WTC11 (cell line): ENCODE data around the gene ACTRT3.

ENCODE experiments used
- CREB1 ChIP-seq: sonication (generic); formaldehyde crosslinking; IDR thresholded peaks from 2 replicates; pipeline ENCODE4 v1.8.0; 2023; ENCODE audit warnings: mild to moderate bottlenecking, missing genetic modification reagents
- FOXJ3 ChIP-seq: sonication (generic); formaldehyde crosslinking; IDR thresholded peaks from 2 replicates; pipeline ENCODE4 v1.9.0; 2021; ENCODE audit warnings: missing genetic modification reagents, mild to moderate bottlenecking, borderline replicate concordance
- NFYB ChIP-seq: sonication (generic); formaldehyde crosslinking; conservative IDR thresholded peaks from 2 replicates; pipeline ENCODE4 v1.8.0; 2022; ENCODE audit warnings: low read depth, missing genetic modification reagents
- NR1H2 ChIP-seq: sonication (generic); formaldehyde crosslinking; IDR thresholded peaks from 2 replicates; pipeline ENCODE4 v1.9.0; 2021; ENCODE audit warnings: mild to moderate bottlenecking, moderate library complexity, missing genetic modification reagents
- ZBTB21 ChIP-seq: sonication (generic); formaldehyde crosslinking; IDR thresholded peaks from 2 replicates; pipeline ENCODE4 v1.8.1; 2023; ENCODE audit warnings: mild to moderate bottlenecking, missing genetic modification reagents, borderline replicate concordance
- ZNF121 ChIP-seq: sonication (generic); formaldehyde crosslinking; IDR thresholded peaks from 2 replicates; pipeline ENCODE4 v1.8.0; 2023; ENCODE audit warnings: missing genetic modification reagents
- ZNF416 ChIP-seq: fragments of 250-450 bp; sonication (Bioruptor Pico); IDR thresholded peaks from 2 replicates; pipeline ENCODE4 v1.9.0; 2021; ENCODE audit warnings: mild to moderate bottlenecking, inconsistent platforms
- TF ChIP-seq, protein P1 (sequence below): fragments of 200-600 bp; IDR thresholded peaks from 2 replicates; pipeline ENCODE4 v1.8.0; 2022; ENCODE audit warnings: antibody characterized with exemption
- TF ChIP-seq, protein P2 (sequence below): sonication (generic); formaldehyde crosslinking; IDR thresholded peaks from 2 replicates; pipeline ENCODE4 v1.8.0; 2022; ENCODE audit warnings: mild to moderate bottlenecking, missing genetic modification reagents
- TF ChIP-seq, protein P3 (sequence below): sonication (generic); formaldehyde crosslinking; IDR thresholded peaks from 2 replicates; pipeline ENCODE4 v1.8.1; 2023; ENCODE audit warnings: mild to moderate bottlenecking, missing genetic modification reagents, moderate library complexity
- TF ChIP-seq, protein P4 (sequence below): sonication (generic); formaldehyde crosslinking; IDR thresholded peaks from 2 replicates; pipeline ENCODE4 v1.8.0; 2023; ENCODE audit warnings: mild to moderate bottlenecking, missing genetic modification reagents
- TF ChIP-seq, protein P5 (sequence below): sonication (generic); formaldehyde crosslinking; IDR thresholded peaks from 2 replicates; pipeline ENCODE4 v1.8.0; 2022; ENCODE audit warnings: mild to moderate bottlenecking, missing genetic modification reagents
- TF ChIP-seq, protein P6 (sequence below): sonication (generic); formaldehyde crosslinking; IDR thresholded peaks from 2 replicates; pipeline ENCODE4 v1.8.0; 2022; ENCODE audit warnings: mild to moderate bottlenecking, missing genetic modification reagents

DNA sequence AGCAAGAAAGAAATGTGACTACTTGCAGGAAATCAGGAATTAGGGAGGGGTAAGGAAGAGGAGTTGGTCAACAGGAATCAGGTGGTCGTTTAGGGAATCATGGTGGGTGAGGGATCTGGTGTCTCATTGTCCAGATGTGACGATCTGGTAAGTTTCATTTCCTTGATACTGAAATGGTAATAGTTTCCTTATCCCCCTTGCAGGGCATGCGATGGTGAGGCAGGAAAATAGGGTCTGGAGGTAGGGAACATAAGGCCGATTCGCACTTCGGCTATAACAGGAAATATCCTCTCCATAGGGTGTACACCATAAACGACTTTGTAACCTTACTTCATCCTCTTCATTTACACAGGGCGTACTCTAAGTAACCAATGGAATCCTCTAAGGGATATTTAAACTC is 43.9 kb upstream of the ACTRT3 start:
- TF ChIP-seq, protein P1, sequence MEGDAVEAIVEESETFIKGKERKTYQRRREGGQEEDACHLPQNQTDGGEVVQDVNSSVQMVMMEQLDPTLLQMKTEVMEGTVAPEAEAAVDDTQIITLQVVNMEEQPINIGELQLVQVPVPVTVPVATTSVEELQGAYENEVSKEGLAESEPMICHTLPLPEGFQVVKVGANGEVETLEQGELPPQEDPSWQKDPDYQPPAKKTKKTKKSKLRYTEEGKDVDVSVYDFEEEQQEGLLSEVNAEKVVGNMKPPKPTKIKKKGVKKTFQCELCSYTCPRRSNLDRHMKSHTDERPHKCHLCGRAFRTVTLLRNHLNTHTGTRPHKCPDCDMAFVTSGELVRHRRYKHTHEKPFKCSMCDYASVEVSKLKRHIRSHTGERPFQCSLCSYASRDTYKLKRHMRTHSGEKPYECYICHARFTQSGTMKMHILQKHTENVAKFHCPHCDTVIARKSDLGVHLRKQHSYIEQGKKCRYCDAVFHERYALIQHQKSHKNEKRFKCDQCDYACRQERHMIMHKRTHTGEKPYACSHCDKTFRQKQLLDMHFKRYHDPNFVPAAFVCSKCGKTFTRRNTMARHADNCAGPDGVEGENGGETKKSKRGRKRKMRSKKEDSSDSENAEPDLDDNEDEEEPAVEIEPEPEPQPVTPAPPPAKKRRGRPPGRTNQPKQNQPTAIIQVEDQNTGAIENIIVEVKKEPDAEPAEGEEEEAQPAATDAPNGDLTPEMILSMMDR = no peak
- TF ChIP-seq, protein P2, sequence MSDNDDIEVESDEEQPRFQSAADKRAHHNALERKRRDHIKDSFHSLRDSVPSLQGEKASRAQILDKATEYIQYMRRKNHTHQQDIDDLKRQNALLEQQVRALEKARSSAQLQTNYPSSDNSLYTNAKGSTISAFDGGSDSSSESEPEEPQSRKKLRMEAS = no peak
- no peak for TF ChIP-seq FOXJ3 (CRISPR knock-in tag)
- no peak for TF ChIP-seq ZNF121
- TF ChIP-seq CREB1 = no peak
- TF ChIP-seq ZNF416 (CRISPR knock-in tag) = no peak
- TF ChIP-seq, protein P3, sequence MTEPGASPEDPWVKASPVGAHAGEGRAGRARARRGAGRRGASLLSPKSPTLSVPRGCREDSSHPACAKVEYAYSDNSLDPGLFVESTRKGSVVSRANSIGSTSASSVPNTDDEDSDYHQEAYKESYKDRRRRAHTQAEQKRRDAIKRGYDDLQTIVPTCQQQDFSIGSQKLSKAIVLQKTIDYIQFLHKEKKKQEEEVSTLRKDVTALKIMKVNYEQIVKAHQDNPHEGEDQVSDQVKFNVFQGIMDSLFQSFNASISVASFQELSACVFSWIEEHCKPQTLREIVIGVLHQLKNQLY (CRISPR knock-in tag) = no peak
- TF ChIP-seq NFYB (CRISPR knock-in tag) = no peak
- TF ChIP-seq, protein P4, sequence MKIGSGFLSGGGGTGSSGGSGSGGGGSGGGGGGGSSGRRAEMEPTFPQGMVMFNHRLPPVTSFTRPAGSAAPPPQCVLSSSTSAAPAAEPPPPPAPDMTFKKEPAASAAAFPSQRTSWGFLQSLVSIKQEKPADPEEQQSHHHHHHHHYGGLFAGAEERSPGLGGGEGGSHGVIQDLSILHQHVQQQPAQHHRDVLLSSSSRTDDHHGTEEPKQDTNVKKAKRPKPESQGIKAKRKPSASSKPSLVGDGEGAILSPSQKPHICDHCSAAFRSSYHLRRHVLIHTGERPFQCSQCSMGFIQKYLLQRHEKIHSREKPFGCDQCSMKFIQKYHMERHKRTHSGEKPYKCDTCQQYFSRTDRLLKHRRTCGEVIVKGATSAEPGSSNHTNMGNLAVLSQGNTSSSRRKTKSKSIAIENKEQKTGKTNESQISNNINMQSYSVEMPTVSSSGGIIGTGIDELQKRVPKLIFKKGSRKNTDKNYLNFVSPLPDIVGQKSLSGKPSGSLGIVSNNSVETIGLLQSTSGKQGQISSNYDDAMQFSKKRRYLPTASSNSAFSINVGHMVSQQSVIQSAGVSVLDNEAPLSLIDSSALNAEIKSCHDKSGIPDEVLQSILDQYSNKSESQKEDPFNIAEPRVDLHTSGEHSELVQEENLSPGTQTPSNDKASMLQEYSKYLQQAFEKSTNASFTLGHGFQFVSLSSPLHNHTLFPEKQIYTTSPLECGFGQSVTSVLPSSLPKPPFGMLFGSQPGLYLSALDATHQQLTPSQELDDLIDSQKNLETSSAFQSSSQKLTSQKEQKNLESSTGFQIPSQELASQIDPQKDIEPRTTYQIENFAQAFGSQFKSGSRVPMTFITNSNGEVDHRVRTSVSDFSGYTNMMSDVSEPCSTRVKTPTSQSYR = no peak
- TF ChIP-seq, protein P5, sequence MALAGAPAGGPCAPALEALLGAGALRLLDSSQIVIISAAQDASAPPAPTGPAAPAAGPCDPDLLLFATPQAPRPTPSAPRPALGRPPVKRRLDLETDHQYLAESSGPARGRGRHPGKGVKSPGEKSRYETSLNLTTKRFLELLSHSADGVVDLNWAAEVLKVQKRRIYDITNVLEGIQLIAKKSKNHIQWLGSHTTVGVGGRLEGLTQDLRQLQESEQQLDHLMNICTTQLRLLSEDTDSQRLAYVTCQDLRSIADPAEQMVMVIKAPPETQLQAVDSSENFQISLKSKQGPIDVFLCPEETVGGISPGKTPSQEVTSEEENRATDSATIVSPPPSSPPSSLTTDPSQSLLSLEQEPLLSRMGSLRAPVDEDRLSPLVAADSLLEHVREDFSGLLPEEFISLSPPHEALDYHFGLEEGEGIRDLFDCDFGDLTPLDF (CRISPR knock-in tag) = no peak
- no peak for TF ChIP-seq ZBTB21 (CRISPR knock-in tag)
- TF ChIP-seq, protein P6, sequence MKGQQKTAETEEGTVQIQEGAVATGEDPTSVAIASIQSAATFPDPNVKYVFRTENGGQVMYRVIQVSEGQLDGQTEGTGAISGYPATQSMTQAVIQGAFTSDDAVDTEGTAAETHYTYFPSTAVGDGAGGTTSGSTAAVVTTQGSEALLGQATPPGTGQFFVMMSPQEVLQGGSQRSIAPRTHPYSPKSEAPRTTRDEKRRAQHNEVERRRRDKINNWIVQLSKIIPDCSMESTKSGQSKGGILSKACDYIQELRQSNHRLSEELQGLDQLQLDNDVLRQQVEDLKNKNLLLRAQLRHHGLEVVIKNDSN (CRISPR knock-in tag) = no peak
- no peak for TF ChIP-seq NR1H2 (CRISPR knock-in tag)
